GM12878 (cell line): ENCODE data around the gene TTLL11.

Source experiments
- EED ChIP-seq: sonication (generic); IDR thresholded peaks from 2 replicates; pipeline ENCODE4 v1.6.1; 2016; ENCODE audit warnings: antibody characterized with exemption, low read depth
- ESRRA ChIP-seq: IDR thresholded peaks from 2 replicates; pipeline ENCODE4 v1.6.1; 2012; ENCODE audit warnings: mild to moderate bottlenecking, low read length, improper control_type of control experiment
- MAX ChIP-seq: IDR thresholded peaks from 2 replicates; pipeline ENCODE4 v1.6.1; 2012; ENCODE audit warnings: low read depth, low read length, improper control_type of control experiment
- POLR2AphosphoS5 ChIP-seq: IDR thresholded peaks from 2 replicates; pipeline ENCODE4 v1.6.1; 2011; ENCODE audit warnings: mild to moderate bottlenecking, low read length, inconsistent platforms
- SMC3 ChIP-seq: IDR thresholded peaks from 2 replicates; pipeline ENCODE4 v1.6.1; 2011; ENCODE audit warnings: low read length, improper control_type of control experiment, borderline replicate concordance
- SP1 ChIP-seq: IDR thresholded peaks from one replicate; pipeline ENCODE4 v1.6.1; 2011; ENCODE audit warnings: low read depth, low read length
- TAF1 ChIP-seq: IDR thresholded peaks from 2 replicates; pipeline ENCODE4 v1.6.1; 2011; ENCODE audit warnings: mild to moderate bottlenecking, low read depth, low read length, borderline replicate concordance
- TF ChIP-seq, protein P1 (sequence below), 3 experiments: IDR thresholded peaks in 2 of 3; conservative IDR thresholded peaks in 1 of 3; 2 replicates each; pipeline ENCODE4 v1.5.1; 2011; ENCODE audit warnings: low read depth in 3 of 3, low read length in 3 of 3, mild to moderate bottlenecking in 3 of 3, control low read depth in 2 of 3, moderate library complexity in 2 of 3, inconsistent platforms in 1 of 3, mixed read lengths in 1 of 3; ENCODE audit not compliant: control insufficient read depth in 2 of 3, insufficient read depth in 1 of 3; ENCODE audit errors: extremely low read depth in 1 of 3

DNA sequence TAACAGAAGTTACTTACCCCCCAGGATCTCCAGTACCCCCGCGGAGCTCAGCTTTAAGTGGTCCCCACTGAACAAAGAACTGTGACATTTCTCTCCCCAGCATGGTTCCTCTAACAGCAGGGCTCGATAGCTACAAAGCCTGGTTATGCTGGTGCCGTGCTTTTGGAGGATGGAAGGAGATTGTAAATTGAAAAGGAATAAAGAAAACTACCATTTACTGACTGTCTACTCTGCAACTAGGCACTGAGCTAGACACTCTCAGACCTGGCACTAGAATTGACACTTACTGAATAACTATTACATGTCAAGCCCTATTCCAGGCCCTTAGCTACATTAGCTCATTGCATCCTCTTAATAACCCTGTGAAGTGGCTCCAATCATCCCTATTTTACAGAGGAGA, 145.3 kb downstream of the TTLL11 start:
- TF ChIP-seq EED (no peak), MAX (no peak), POLR2AphosphoS5 (no peak), SP1 (no peak), TAF1 (no peak), SMC3 (no peak), ESRRA (no peak)
- TF ChIP-seq, protein P1, sequence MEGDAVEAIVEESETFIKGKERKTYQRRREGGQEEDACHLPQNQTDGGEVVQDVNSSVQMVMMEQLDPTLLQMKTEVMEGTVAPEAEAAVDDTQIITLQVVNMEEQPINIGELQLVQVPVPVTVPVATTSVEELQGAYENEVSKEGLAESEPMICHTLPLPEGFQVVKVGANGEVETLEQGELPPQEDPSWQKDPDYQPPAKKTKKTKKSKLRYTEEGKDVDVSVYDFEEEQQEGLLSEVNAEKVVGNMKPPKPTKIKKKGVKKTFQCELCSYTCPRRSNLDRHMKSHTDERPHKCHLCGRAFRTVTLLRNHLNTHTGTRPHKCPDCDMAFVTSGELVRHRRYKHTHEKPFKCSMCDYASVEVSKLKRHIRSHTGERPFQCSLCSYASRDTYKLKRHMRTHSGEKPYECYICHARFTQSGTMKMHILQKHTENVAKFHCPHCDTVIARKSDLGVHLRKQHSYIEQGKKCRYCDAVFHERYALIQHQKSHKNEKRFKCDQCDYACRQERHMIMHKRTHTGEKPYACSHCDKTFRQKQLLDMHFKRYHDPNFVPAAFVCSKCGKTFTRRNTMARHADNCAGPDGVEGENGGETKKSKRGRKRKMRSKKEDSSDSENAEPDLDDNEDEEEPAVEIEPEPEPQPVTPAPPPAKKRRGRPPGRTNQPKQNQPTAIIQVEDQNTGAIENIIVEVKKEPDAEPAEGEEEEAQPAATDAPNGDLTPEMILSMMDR (IDR thresholded peaks at IDR 0.05 in 2 of 3, conservative IDR thresholded peaks at IDR 0.05 in 1 of 3; ENCODE audit: control insufficient read depth in 2 of 3, extremely low read depth in 1 of 3, insufficient read depth in 1 of 3, low read depth in 3 of 3, low read length in 3 of 3): no peak
